Measurements from ENCODE around the gene MID1. TPM values are rescaled to one million over a fixed set of nuclear protein-coding genes. Genes with fewer than 3 reads are reported as not detected.

Gene MID1
- polyA plus RNA-seq, 2 of the 4 experiments (the other 2 are of a cell fraction), result 59.5 to 106 TPM

DNA sequence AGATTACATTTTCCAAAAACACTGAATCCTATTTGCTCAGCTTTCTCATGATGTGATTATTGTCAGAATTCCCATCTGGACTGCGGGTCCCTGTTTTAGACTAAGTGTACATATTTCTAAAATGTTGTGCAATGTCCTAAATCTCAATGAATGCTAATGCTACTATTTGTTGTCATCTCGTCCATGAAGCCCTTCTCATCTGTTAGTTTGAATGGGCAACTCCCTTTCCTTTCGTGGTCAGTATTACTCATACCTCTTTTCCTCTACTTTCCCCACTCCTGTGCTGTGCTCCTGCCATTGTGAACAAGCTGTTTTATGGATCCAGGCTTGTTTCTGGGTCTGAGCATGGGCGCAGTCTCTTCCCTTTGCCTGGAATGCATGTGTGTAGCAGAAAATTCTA is 91.0 kb downstream of the MID1 start (continued):
- TF ChIP-seq CBX8 (IDR thresholded peaks at IDR 0.05) (no peak), EHF (CRISPR knock-in tag; IDR thresholded peaks at IDR 0.05) (no peak), PBX3 (IDR thresholded peaks at IDR 0.05) (no peak)

- TF ChIP-seq SMC3 (IDR thresholded peaks at IDR 0.05) (no peak), POLR2AphosphoS2 (conservative IDR thresholded peaks at IDR 0.05; ENCODE audit: low read length) (no peak), CBX8 (IDR thresholded peaks at IDR 0.05) (no peak), BCL3 (IDR thresholded peaks at IDR 0.05) (no peak)
- no peak overlapping the region for H3K27ac ChIP-seq
- no peaks in the 10 kb centered on the region for H3K9me3 ChIP-seq
- no peak for FAIRE-seq
- ChIA-PET POLR2A (no interaction called here), CTCF (no interaction called here)
- 85% methylated on average over 1 of the region's 1 CpG for WGBS (ENCODE audit: missing lambda C conversion rate)
- no peak overlapping the region; the same call in 2 of the 3 replicates for H3K4me2 ChIP-seq
- no peak overlapping the region for H3K4me3 ChIP-seq
- peaks cover 61% of the 10 kb centered on the region for H3K4me1 ChIP-seq
- ATAC-seq, result no peak
- no peak for DNase-seq (ENCODE audit: low read depth in 1 of 2, low spot score in 1 of 2)
Measured at GRCh38 chrX:10526451-10526850, 93.9 kb downstream of the MID1 start.

DNA sequence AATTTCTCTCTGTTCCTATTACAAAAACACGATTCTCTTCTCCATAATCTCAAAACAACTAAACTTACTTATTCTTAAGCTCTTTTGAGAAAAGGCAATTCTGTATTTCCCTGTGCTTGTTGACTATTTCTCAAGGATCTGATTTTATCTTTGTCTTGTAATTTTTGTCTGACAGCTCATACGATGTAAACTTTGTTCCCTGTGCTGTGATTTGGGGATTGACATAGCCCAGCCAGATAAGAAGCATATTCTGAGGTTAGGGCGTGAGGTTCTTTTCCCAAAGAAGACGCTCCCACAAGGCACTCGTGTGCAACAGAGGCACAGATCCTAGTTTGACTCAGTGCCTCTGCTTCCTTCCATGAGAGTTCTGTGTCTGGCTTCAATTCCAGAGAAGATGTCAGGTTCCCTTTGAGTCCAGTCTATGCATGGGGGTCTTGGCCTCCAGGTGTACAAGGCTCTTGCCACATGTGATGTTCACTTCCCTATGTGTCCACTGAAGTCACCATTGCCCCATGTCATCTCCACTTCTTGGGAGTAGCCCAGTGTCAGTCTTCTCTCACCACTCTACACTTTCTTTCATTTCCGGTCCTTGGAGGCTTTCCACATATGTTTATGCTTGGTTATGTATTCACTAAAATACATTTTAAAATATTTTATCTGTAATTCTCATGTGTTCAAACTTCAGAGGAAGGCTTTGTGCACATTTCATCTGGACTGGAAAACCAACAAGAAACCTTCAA is 94.8 kb downstream of the MID1 start:
- 77% methylated on average over 6 of the region's 6 CpGs for WGBS (ENCODE audit: missing lambda C conversion rate)
- Histone ChIP-seq H3K4me2 (no peak overlapping the region), H3K27ac (peak overlapping the region in 1 of 2 experiments; percentile 54; a peak in 2 of 6 replicates), H3K4me1 (peaks cover 53% of the 10 kb centered on the region), H3K9me3 (no peaks in the 10 kb centered on the region), H3K4me3 (no peak overlapping the region)
- ATAC-seq, result no peak
- DNase-seq (ENCODE audit: low read depth in 1 of 2, low spot score in 1 of 2), result no peak
- TF ChIP-seq GATA3 (IDR thresholded peaks at IDR 0.05; ENCODE audit: borderline replicate concordance), result 0 out of 2 replicates have a peak, but pooled peaks have one; percentile 19
- TF ChIP-seq KDM5A (IDR thresholded peaks at IDR 0.05), result no peak
- no peak for TF ChIP-seq NFE2L2 (conservative IDR thresholded peaks at IDR 0.05; ENCODE audit: low read length)
- CTCF ChIA-PET, result interaction anchor here (1.2 kb wide), 1 partner anchor 13 kb away, joined by 4 read pairs; no protein-coding TSS in a partner anchor
- FAIRE-seq, result no peak
- POLR2A ChIA-PET, result no interaction called here

DNA sequence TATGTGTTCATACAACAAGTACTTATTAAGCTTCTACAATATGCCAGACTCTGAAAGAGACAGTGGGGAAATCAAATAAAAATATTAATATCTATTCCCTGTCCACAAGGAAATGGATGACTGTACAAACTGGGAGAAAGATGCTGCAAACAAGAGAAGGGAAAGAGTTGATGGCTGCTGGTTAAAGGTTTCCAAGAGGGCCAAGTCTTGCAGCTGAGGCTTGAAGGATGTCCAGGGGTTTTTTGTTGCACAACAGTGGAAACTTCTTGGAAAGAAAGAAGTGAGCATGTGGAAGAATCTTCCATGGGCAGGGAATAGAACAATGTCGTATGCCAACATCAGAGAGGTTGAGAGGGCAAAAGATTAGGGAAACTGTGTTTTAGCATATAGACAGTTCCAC is 95.8 kb downstream of the MID1 start:
- Histone ChIP-seq H3K4me2 (no peak overlapping the region), H3K9me3 (no peaks in the 10 kb centered on the region), H3K4me3 (no peak overlapping the region), H3K27ac (no peak overlapping the region), H3K4me1 (peaks cover 51% of the 10 kb centered on the region)
- peak; percentile 76 for FAIRE-seq
- POLR2A ChIA-PET, result no interaction called here
- TF ChIP-seq ELK1 (IDR thresholded peaks at IDR 0.05; ENCODE audit: low read depth, low read length), result no peak
- no peak for TF ChIP-seq NPAS2 (CRISPR knock-in tag; IDR thresholded peaks at IDR 0.05; ENCODE audit: borderline replicate concordance)
- no peak for TF ChIP-seq KDM1A (IDR thresholded peaks at IDR 0.05; ENCODE audit: low read depth)
- no peak for TF ChIP-seq FOSB (CRISPR knock-in tag; IDR thresholded peaks at IDR 0.05)
- TF ChIP-seq CBX8 (IDR thresholded peaks at IDR 0.05), result no peak
- no peak for TF ChIP-seq RFX5 (IDR thresholded peaks at IDR 0.05)
- no peak for TF ChIP-seq MYC (IDR thresholded peaks at IDR 0.05; ENCODE audit: borderline replicate concordance, low read length)
- no peak for TF ChIP-seq ZFP36 (IDR thresholded peaks at IDR 0.05; ENCODE audit: borderline replicate concordance, partially characterized antibody)
- TF ChIP-seq HOXB13 (CRISPR knock-in tag; IDR thresholded peaks at IDR 0.05; ENCODE audit: low read depth), result no peak
- no peak for TF ChIP-seq CHD2 (IDR thresholded peaks at IDR 0.05; ENCODE audit: low read length, partially characterized antibody)
- TF ChIP-seq POLR2A (IDR thresholded peaks at IDR 0.05; ENCODE audit: low read length), result no peak
- TF ChIP-seq RNF2 (IDR thresholded peaks at IDR 0.05; ENCODE audit: borderline replicate concordance, low read depth), result no peak
- TF ChIP-seq HDAC2 (IDR thresholded peaks at IDR 0.05), result no peak
- TF ChIP-seq FOSL2 (IDR thresholded peaks at IDR 0.05), result no peak
- no peak for TF ChIP-seq FOSL2 (CRISPR knock-in tag; IDR thresholded peaks at IDR 0.05)
- no peak for TF ChIP-seq CEBPB (IDR thresholded peaks at IDR 0.05)
- no peak for TF ChIP-seq FOXS1 (CRISPR knock-in tag; IDR thresholded peaks at IDR 0.05)
- TF ChIP-seq NR3C1 (IDR thresholded peaks at IDR 0.05), result no peak
- no peak for TF ChIP-seq POLR2AphosphoS2 (conservative IDR thresholded peaks at IDR 0.05; ENCODE audit: low read length)
- TF ChIP-seq BHLHE40 (IDR thresholded peaks at IDR 0.05; ENCODE audit: low read depth, low read length), result no peak
- 100% methylated on average over 1 of the region's 1 CpG for WGBS (ENCODE audit: missing lambda C conversion rate)
- CTCF ChIA-PET, result interaction anchor here (1.2 kb wide), 1 partner anchor 12 kb away, joined by 4 read pairs; no protein-coding TSS in a partner anchor
- DNase-seq (ENCODE audit: low read depth in 1 of 2, low spot score in 1 of 2), result no peak
- no peak for ATAC-seq
